HUES48 (cell line): ENCODE results near the gene DNAJC22.

Source experiments
- H3K27ac ChIP-seq: one replicate; pipeline ENCODE4 v1.7.0; 2013; ENCODE audit warnings: low read depth, low read length, inconsistent platforms
- H3K27me3 ChIP-seq: 2 replicates; pipeline ENCODE4 v1.6.1; 2013; ENCODE audit warnings: mild to moderate bottlenecking, low read length; ENCODE audit not compliant: control insufficient read depth, insufficient read depth
- H3K36me3 ChIP-seq: 2 replicates; pipeline ENCODE4 v1.6.1; 2013; ENCODE audit warnings: low read length; ENCODE audit not compliant: control insufficient read depth, insufficient read depth
- H3K4me1 ChIP-seq: 2 replicates; pipeline ENCODE4 v1.6.1; 2013; ENCODE audit warnings: mild to moderate bottlenecking, low read length; ENCODE audit not compliant: control insufficient read depth, insufficient read depth
- H3K4me3 ChIP-seq: 2 replicates; pipeline ENCODE4 v1.5.1; 2013; ENCODE audit warnings: mild to moderate bottlenecking, low read depth, low read length
- H3K9ac ChIP-seq: 2 replicates; pipeline ENCODE4 v1.6.1; 2013; ENCODE audit warnings: mild to moderate bottlenecking, low read depth, low read length, moderate library complexity
- H3K9me3 ChIP-seq: 2 replicates; pipeline ENCODE4 v1.6.1; 2013; ENCODE audit warnings: low read length; ENCODE audit not compliant: control insufficient read depth, insufficient read depth

Gene DNAJC22

DNA sequence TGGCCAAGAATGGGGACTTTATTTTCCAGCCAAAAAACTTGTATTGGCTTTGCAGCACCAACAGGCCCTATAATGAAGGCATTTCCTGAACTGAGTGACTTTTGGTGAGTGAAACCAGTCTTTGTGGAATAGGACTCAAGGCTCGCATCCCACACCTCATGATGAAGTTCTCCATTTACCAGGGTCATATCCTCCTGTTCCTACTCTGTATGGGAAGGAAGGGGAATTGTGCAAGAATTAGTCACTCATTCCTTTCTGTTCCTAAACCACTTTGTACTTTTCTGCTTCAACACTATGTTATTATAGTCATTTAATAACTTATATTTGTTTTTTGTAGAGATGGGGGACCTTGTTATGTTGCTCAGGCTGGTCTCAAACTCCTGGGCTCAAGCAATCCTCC is 18.3 kb downstream of the DNAJC22 start:
- H3K9me3 ChIP-seq, result no peaks in the 10 kb centered on the region
- no peak overlapping the region for H3K27ac ChIP-seq
- no peak overlapping the region for H3K9ac ChIP-seq

DNA sequence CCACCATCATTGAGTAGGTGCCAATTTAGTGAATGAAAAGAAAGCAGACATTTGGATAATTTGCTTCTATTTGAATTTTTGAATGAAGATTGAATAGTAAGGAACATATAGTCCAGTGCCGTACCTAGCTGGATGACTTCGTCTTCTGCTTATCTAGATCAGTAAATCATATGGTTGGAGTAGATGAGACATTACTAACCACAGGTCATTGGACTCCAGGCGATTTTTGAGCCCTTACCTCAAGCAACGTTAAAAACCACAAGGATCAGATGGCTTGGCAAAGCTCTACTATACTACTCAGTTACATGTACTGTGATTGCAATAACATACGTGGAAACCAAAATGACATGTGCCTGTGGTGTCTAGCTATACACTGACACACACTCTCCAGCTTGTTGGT is 18.9 kb downstream of the DNAJC22 start:
- H3K4me3 ChIP-seq, result no peak overlapping the region; the same call in 1 of the 2 replicates
- no peak overlapping the region for H3K27ac ChIP-seq
- no peak overlapping the region for H3K9ac ChIP-seq

More for the DNA sequence above, 18.3 kb downstream of the DNAJC22 start:
- Histone ChIP-seq H3K4me1 (peaks cover 13% of the 10 kb centered on the region; the same call in 1 of the 2 replicates), H3K36me3 (no peaks in the 10 kb centered on the region), H3K4me3 (no peak overlapping the region), H3K27me3 (peaks cover 11% of the 10 kb centered on the region; the same call in 1 of the 2 replicates)

DNA sequence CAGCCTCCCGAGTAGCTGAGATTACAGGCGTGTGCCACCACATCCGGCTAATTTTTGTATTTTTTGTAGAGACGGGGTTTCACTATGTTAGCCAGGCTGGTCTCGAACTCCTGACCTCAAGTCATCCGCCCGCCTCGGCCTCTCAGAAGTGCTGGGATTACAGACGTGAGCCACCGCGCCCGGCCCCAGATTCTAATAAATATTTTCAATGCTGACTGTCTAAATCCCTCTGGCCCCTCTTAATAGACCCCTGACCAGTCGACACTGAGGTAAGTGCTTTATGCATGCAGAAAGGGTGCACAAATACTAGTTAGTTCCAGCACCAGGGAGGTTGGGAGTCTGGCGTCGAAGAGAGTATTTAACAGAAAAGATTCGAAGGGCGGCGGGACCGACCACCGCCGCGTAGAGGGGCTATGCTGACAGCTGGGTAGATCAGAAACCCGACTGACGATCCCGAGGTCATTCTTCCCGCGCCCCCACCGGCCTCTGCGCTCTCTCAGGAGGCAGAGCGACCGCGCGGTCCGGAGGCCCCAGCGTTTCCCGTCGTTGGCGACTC is 19.5 kb downstream of the DNAJC22 start:
- peaks cover 14% of the 10 kb centered on the region; the same call in 1 of the 2 replicates for H3K4me1 ChIP-seq
- peak overlapping the region; percentile 93 for H3K4me3 ChIP-seq
- H3K9ac ChIP-seq, result peak overlapping the region; percentile 97
- no peaks in the 10 kb centered on the region for H3K36me3 ChIP-seq
- H3K27ac ChIP-seq, result peak overlapping the region; percentile 99
- no peaks in the 10 kb centered on the region for H3K9me3 ChIP-seq
- peaks cover 11% of the 10 kb centered on the region; the same call in 1 of the 2 replicates for H3K27me3 ChIP-seq

More for the DNA sequence above, 18.9 kb downstream of the DNAJC22 start:
- Histone ChIP-seq H3K9me3 (no peaks in the 10 kb centered on the region), H3K36me3 (no peaks in the 10 kb centered on the region), H3K27me3 (peaks cover 11% of the 10 kb centered on the region; the same call in 1 of the 2 replicates), H3K4me1 (peaks cover 14% of the 10 kb centered on the region; the same call in 1 of the 2 replicates)

DNA sequence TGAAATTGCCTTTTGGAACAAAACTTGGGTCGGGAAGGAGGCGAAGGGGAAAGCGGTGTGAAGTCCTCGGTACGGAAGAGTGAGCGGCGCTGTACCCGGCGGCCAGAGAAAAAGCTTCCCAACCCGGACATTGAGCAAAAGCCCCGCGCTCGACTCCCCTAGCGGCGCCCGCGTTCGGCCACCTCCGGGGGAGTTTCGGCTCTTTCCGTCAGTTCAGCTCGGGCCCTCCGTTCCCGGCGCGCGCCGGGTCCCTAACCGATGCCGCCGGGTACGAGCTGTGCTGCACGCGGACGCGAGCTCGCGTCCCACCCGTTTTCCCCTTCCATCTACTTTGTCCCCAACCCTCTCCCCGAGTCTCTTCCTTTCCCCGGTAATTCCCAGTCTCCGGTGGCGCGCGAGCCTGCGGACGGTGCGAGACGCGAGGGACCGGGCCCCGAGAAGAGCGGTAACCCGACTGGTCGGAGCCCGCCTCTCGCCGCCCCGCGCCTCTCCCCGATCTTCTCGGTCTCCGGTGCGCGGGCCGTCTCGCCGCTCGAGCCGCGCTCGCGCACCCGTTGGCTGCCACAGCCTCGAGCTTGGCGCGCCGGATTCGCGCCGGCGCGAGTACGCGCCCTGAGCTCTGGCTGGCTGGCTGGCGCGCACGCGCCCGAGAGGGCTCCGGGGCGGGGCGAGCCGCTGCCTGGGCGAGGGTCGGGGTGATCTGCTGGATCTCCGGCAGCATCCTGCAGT is 20.1 kb downstream of the DNAJC22 start:
- H3K4me1 ChIP-seq, result peaks cover 14% of the 10 kb centered on the region; the same call in 1 of the 2 replicates
- no peaks in the 10 kb centered on the region for H3K36me3 ChIP-seq
- peak overlapping the region; percentile 97 for H3K9ac ChIP-seq
- peak overlapping the region; percentile 93 for H3K4me3 ChIP-seq
- no peaks in the 10 kb centered on the region for H3K9me3 ChIP-seq
- peaks cover 11% of the 10 kb centered on the region; the same call in 1 of the 2 replicates for H3K27me3 ChIP-seq
- H3K27ac ChIP-seq, result peak overlapping the region; percentile 99

DNA sequence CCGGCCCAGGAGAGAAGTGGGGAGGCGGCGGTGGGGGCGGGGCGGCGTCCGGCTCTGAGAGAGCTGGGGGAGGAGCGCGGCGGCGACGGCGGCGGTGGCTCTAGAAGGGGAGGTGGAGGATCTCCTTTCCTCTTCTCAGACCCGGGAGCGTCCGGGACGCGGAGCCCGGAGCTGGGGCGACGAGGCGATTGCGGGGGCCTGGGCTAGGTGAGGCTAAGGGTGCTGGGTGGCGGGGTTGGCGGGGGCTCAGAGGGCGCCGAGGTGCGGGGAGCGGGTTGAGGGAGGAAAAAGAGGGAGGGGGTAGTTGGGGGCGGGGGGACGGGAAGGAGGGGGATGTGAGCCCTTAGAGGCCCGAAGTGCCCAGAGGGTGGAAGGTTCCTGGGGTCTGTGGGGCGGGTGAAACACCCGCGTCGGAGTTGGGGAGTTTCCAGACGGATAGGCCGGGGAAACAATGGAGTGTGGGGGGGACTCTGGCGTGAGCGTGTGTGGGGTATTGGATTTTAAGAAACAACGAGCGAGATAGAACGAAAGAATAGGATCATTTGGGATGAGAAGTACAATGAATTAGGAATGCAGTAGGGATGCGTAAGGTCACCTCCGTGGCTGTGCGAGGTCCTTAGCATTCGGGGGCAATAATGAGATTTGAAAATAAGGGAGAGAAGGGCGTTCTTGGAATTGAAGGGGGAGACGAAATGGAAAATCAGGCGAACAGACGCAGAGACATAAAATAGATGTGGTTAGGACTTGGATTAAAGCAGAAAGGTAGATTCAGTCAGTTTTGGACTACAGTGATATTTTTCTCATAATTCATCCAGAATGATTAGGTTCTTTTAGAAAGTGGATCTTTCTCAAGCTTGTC is 20.9 kb downstream of the DNAJC22 start, which contains the start of gene SPATS2:
Gene SPATS2, plus strand, starts transcription at position 82 of the 859 bp plus-strand sequence. CDS start 93,551 bp downstream, outside the sequence.
- H3K4me1 ChIP-seq, result peaks cover 14% of the 10 kb centered on the region; the same call in 1 of the 2 replicates
- H3K9me3 ChIP-seq, result no peaks in the 10 kb centered on the region
- peak within 1 kb of the TSS; percentile 99 for H3K27ac ChIP-seq
- H3K9ac ChIP-seq, result peak within 1 kb of the TSS; percentile 97
- peaks cover 11% of the 10 kb centered on the region; the same call in 1 of the 2 replicates for H3K27me3 ChIP-seq
- H3K4me3 ChIP-seq, result peak within 1 kb of the TSS; percentile 93
- no peaks in the 10 kb centered on the region for H3K36me3 ChIP-seq

DNA sequence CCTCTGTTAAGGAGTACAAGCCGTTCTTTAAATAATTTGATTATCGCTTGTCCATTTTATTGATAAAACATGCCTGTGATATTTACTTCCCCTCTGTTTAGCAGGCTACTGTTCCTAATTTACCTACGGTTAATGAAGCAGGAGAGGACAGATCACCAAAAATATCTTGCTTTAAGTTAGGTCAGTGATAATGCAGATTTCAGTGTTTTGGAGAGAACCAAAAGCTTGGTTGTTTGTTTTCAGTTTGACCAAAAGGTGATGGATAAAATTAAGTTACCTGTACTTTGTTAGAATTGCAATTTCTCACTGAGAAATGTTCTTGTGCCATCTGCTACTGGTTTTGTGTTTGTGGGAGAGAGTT is 21.5 kb downstream of the DNAJC22 start:
- Histone ChIP-seq H3K9me3 (no peaks in the 10 kb centered on the region), H3K27ac (peak overlapping the region; percentile 99), H3K27me3 (peaks cover 11% of the 10 kb centered on the region; the same call in 1 of the 2 replicates), H3K9ac (peak overlapping the region; percentile 73), H3K4me1 (peaks cover 14% of the 10 kb centered on the region; the same call in 1 of the 2 replicates), H3K4me3 (peak overlapping the region; percentile 93), H3K36me3 (no peaks in the 10 kb centered on the region)

DNA sequence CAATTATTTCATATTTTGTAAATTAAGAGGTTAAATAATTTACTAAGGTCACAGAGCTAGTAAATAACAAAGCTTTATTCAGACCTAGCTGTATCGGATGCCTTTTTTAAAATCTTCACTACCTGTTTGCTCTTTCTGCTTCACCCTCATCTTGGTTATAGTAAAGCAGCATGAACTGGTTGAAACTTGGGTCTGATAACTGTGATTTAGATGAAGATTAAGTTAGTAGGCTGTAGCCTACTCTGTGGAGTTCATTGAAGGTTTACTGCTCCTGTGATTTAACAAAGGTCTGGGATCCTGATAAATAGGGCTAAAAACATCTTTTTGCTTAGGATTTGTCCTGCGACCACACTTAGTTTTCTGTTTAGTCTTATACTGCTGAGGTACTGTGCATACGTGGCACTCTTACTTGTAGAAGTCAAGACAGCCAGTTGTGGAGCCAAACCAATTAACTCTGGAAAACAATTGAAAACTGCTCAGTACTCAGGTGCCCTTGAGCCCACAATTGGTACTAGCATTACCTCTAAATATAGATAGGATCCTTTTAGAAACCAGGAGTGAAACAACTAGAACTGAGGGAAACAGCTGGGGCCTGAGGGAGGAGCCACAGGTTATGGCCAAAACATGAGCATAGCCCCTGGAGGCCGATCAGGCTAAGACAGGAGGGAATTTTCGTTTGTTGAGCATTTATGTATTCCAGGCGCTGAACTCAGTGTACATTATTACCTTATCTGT is 22.9 kb downstream of the DNAJC22 start:
- H3K9ac ChIP-seq, result no peak overlapping the region
- peak overlapping the region; percentile 19; the same call in 1 of the 2 replicates for H3K4me3 ChIP-seq
- peak overlapping the region; percentile 46 for H3K27ac ChIP-seq

DNA sequence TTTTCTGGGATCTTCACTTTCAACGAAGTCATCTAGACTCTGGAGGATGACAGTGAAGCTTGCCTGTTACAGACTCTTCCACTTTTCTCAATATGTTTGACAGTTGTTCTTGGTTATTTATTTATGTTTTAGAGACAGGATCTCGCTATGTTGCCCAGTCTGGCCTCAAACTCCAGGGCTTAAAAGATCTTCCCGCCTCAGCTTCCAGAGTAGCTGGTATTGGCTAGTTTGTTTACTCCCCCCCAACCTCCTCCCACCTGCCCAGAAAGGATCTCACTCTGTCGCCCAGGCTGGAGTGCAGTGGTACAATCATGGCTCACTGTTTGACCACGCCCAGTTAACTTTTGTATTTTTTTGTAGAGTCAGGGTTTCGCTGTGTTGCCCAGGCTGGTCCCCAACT is 23.9 kb downstream of the DNAJC22 start:
- H3K9ac ChIP-seq, result no peak overlapping the region
- no peak overlapping the region for H3K27ac ChIP-seq
- peaks cover 14% of the 10 kb centered on the region; the same call in 1 of the 2 replicates for H3K4me1 ChIP-seq
- no peaks in the 10 kb centered on the region for H3K9me3 ChIP-seq
- H3K27me3 ChIP-seq, result peaks cover 2% of the 10 kb centered on the region; the same call in 1 of the 2 replicates
- H3K36me3 ChIP-seq, result no peaks in the 10 kb centered on the region
- H3K4me3 ChIP-seq, result no peak overlapping the region

More for the DNA sequence above, 22.9 kb downstream of the DNAJC22 start:
- peaks cover 11% of the 10 kb centered on the region; the same call in 1 of the 2 replicates for H3K27me3 ChIP-seq
- peaks cover 14% of the 10 kb centered on the region; the same call in 1 of the 2 replicates for H3K4me1 ChIP-seq
- no peaks in the 10 kb centered on the region for H3K36me3 ChIP-seq
- no peaks in the 10 kb centered on the region for H3K9me3 ChIP-seq

DNA sequence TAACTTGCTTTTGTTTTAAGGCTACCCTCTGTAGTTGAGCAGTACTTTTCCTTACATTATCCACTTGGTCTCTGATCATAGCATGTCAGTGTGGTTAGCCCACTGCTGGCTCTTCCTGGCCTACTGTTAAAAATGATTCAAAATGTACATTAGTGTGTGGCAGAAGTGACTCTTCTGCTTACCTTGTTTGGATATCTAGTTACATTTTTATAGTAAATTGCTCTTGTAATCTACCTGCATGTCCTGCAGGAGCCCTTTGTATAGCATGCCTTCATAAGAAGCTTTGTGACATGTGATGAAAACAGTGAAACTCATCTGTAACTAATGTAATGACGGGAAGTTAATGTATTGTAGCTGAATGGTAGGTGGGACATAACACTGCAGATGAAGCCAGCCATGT is 28.7 kb downstream of the DNAJC22 start:
- Histone ChIP-seq H3K9me3 (no peaks in the 10 kb centered on the region), H3K4me1 (no peaks in the 10 kb centered on the region), H3K27me3 (no peaks in the 10 kb centered on the region), H3K4me3 (no peak overlapping the region), H3K9ac (no peak overlapping the region), H3K27ac (no peak overlapping the region), H3K36me3 (no peaks in the 10 kb centered on the region)

DNA sequence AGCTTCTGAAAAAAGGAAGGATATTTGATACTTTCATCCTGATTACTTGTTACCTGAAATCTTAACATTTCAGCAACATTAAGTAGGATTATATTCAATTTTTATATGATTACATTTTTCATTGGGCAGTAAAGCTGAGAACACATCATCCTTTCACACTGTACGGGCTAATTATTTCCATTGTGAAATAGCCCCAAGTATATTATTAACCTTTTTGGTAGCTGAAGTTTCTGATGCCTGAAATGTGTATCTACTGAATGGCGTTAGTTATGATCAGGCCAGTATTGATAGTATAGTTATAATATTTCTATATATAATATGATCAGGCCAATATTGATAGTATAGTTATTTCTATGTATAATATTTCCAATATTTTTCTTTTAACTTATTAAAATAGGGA is 30.7 kb downstream of the DNAJC22 start:
- no peaks in the 10 kb centered on the region for H3K4me1 ChIP-seq
- H3K9me3 ChIP-seq, result no peaks in the 10 kb centered on the region
- H3K36me3 ChIP-seq, result no peaks in the 10 kb centered on the region
- H3K27ac ChIP-seq, result no peak overlapping the region
- H3K9ac ChIP-seq, result no peak overlapping the region
- H3K27me3 ChIP-seq, result no peaks in the 10 kb centered on the region
- H3K4me3 ChIP-seq, result no peak overlapping the region
